HCT116 (cell line): ENCODE measurements around the gene CUEDC2. TPM values are rescaled to one million over a fixed set of nuclear protein-coding genes. Genes with fewer than 3 reads are reported as not detected.

ENCODE experiments used
- ATAC-seq: fragments of 200-7000 bp; cut with Tn5 transposase; 2 replicates; pipeline ENCODE4 v1.9.1; 2020; ENCODE audit warnings: mild to moderate bottlenecking, moderate library complexity
- BruUV-seq: library from RNA; stranded (reverse); fragments of 400-500 nt; replicated peaks from 2 replicates; lab custom pipeline; 2021; lab: Mats Ljungman, UMichigan
- CTCF ChIA-PET: fragments of 300-600 bp; sonication (Branson Sonifier 250); formaldehyde crosslinking; loops from one replicate; lab custom pipeline; 2021; ENCODE audit warnings: antibody characterized with exemption; lab: Charles Lee
- POLR2A ChIA-PET: fragments of 300-600, 350-600 bp; sonication (Branson Sonifier 250); formaldehyde crosslinking; loops from one replicate; lab custom pipeline; 2021; ENCODE audit warnings: antibody characterized with exemption; lab: Charles Lee
- RAD21 ChIA-PET, 2 experiments: fragments of 300-600 bp; sonication (Branson Sonifier 250); formaldehyde crosslinking; loops; one replicate each; lab custom pipeline; 2023; ENCODE audit warnings: low total read pairs in 2 of 2; ENCODE audit not compliant: uncharacterized antibody in 2 of 2, unreplicated experiment in 2 of 2, low non-redundant PET in 1 of 2; lab: Charles Lee
- DNase-seq: peaks from one replicate; pipeline ENCODE4 v3.0.0-alpha.2; 2010; ENCODE audit warnings: low read depth, low spot score
- H2AFZ ChIP-seq: fragments of 200-600 bp; shearing (Covaris generic), sonication (generic); 2 replicates; pipeline ENCODE4 v1.6.1; 2017; ENCODE audit warnings: low read depth, mixed run types, mixed read lengths, antibody characterized with exemption, low read length; ENCODE audit not compliant: poor library complexity, severe bottlenecking
- H3K27ac ChIP-seq: 2 replicates; pipeline ENCODE4 v1.5.1; 2012; ENCODE audit warnings: low read depth, low read length
- H3K27me3 ChIP-seq: fragments of 200-600 bp; sonication (generic); 2 replicates; pipeline ENCODE4 v1.6.1; 2016; ENCODE audit warnings: mixed run types, low read length, mixed read lengths; ENCODE audit not compliant: insufficient read depth
- H3K36me3 ChIP-seq, 2 experiments: fragments of 200-500 bp in 1 of 2; fragments of 200-600 bp in 1 of 2; sonication (Bioruptor generic) in 1 of 2; sonication (generic) in 1 of 2; 2 replicates each; pipeline versions ENCODE4 v1.5.1 to v1.6.1; 2014 to 2016; ENCODE audit warnings: low read length in 2 of 2, inconsistent platforms in 1 of 2, mixed read lengths in 1 of 2, mixed run types in 1 of 2; ENCODE audit not compliant: insufficient read depth in 2 of 2, control insufficient read depth in 1 of 2
- H3K4me1 ChIP-seq, 2 experiments: fragments of 200-600 bp in 1 of 2; sonication (generic) in 1 of 2; 2 replicates each; pipeline versions ENCODE4 v1.5.1 to v1.6.1; 2012 to 2017; ENCODE audit warnings: low read length in 2 of 2, inconsistent platforms in 1 of 2, mild to moderate bottlenecking in 1 of 2, mixed read lengths in 1 of 2, mixed run types in 1 of 2, moderate library complexity in 1 of 2; ENCODE audit not compliant: insufficient read depth in 2 of 2, control insufficient read depth in 1 of 2
- H3K4me2 ChIP-seq: fragments of 200-600 bp; sonication (generic); 2 replicates; pipeline ENCODE4 v1.6.1; 2017; ENCODE audit warnings: mixed run types, low read length, mixed read lengths
- H3K4me3 ChIP-seq, 2 experiments: fragments of 200-600 bp in 1 of 2; sonication (generic) in 1 of 2; replicated peaks in 1 of 2; 2 replicates each; pipeline ENCODE4 v1.5.1; 2011 to 2016; ENCODE audit warnings: low read length in 2 of 2, control low read depth in 1 of 2, low read depth in 1 of 2, mild to moderate bottlenecking in 1 of 2, mixed read lengths in 1 of 2, mixed run types in 1 of 2
- H3K79me2 ChIP-seq: fragments of 200-600 bp; sonication (generic); 2 replicates; pipeline ENCODE4 v1.6.1; 2017; ENCODE audit warnings: mild to moderate bottlenecking, mixed run types, low read length, moderate library complexity, mixed read lengths; ENCODE audit not compliant: insufficient read depth
- H3K9ac ChIP-seq: fragments of 200-600 bp; sonication (generic); 2 replicates; pipeline ENCODE4 v1.6.1; 2016; ENCODE audit warnings: low read length, mixed read lengths
- H3K9me2 ChIP-seq: fragments of 200-600 bp; sonication (generic), shearing (Covaris generic); 2 replicates; pipeline ENCODE4 v1.6.1; 2017; ENCODE audit warnings: mixed run types, mild to moderate bottlenecking, moderate library complexity; ENCODE audit not compliant: insufficient read depth
- H3K9me3 ChIP-seq, 2 experiments: fragments of 200-500 bp in 1 of 2; fragments of 200-600 bp in 1 of 2; sonication (Bioruptor generic) in 1 of 2; sonication (generic) in 1 of 2; 2 replicates each; pipeline ENCODE4 v1.6.1; 2014 to 2017; ENCODE audit warnings: low read length in 2 of 2, mixed read lengths in 2 of 2, inconsistent platforms in 1 of 2, low read depth in 1 of 2, mild to moderate bottlenecking in 1 of 2, mixed run types in 1 of 2, moderate library complexity in 1 of 2; ENCODE audit not compliant: control insufficient read depth in 1 of 2, insufficient read depth in 1 of 2
- H4K20me1 ChIP-seq: fragments of 200-600 bp; sonication (generic), shearing (Covaris generic); 2 replicates; pipeline ENCODE4 v1.6.1; 2017; ENCODE audit warnings: mixed run types, mild to moderate bottlenecking, moderate library complexity; ENCODE audit not compliant: insufficient read depth
- CBX3 ChIP-seq: IDR thresholded peaks from 2 replicates; pipeline ENCODE4 v1.6.1; 2012; ENCODE audit warnings: low read depth
- CEBPB ChIP-seq: IDR thresholded peaks from 2 replicates; pipeline ENCODE4 v1.6.1; 2012; ENCODE audit warnings: low read depth
- ELF1 ChIP-seq: IDR thresholded peaks from 2 replicates; pipeline ENCODE4 v1.6.1; 2012; ENCODE audit warnings: low read depth, borderline replicate concordance
- EZH2 ChIP-seq: fragments of 200-600 bp; sonication (generic); IDR thresholded peaks from 2 replicates; pipeline ENCODE4 v1.6.1; 2017; ENCODE audit warnings: antibody characterized with exemption, mixed run types
- EZH2phosphoT487 ChIP-seq: fragments of 200-600 bp; IDR thresholded peaks from 2 replicates; pipeline ENCODE4 v1.6.1; 2018; ENCODE audit warnings: antibody characterized with exemption, borderline replicate concordance
- FOSL1 ChIP-seq: IDR thresholded peaks from 2 replicates; pipeline ENCODE4 v1.6.1; 2012; ENCODE audit warnings: low read depth
- POLR2A ChIP-seq: IDR thresholded peaks from 2 replicates; pipeline ENCODE4 v1.7.0; 2011; ENCODE audit warnings: borderline replicate concordance; ENCODE audit not compliant: insufficient read depth, insufficient read length; ENCODE audit errors: extremely low read depth
- POLR2AphosphoS5 ChIP-seq: IDR thresholded peaks from 2 replicates; pipeline ENCODE4 v1.6.1; 2011; ENCODE audit warnings: mild to moderate bottlenecking, low read depth, low read length, moderate library complexity
- SIN3A ChIP-seq: IDR thresholded peaks from 2 replicates; pipeline ENCODE4 v1.6.1; 2012; ENCODE audit warnings: low read depth
- SP1 ChIP-seq: IDR thresholded peaks from 2 replicates; pipeline ENCODE4 v1.6.1; 2012; ENCODE audit warnings: low read depth
- SRF ChIP-seq: IDR thresholded peaks from 2 replicates; pipeline ENCODE4 v1.6.1; 2012; ENCODE audit warnings: low read depth
- TCF7L2 ChIP-seq: IDR thresholded peaks from 2 replicates; pipeline ENCODE4 v1.7.0; 2011; ENCODE audit warnings: borderline replicate concordance, inconsistent platforms; ENCODE audit not compliant: insufficient read depth, insufficient read length; ENCODE audit errors: extremely low read depth
- ZFX ChIP-seq: fragments of 450-650 bp; IDR thresholded peaks from 2 replicates; pipeline ENCODE4 v1.6.1; 2017
- ZNF274 ChIP-seq: fragments of 200-500 bp; sonication (Bioruptor generic); IDR thresholded peaks from 2 replicates; pipeline ENCODE4 v1.6.1; 2014; ENCODE audit warnings: mild to moderate bottlenecking, low read depth, low read length, inconsistent platforms
- intact Hi-C: fragments of 100-400 bp; cut with micrococcal nuclease; formaldehyde crosslinking; loops from 2 replicates; pipeline ENCODE4 v1.10.0; 2022
- total RNA-seq: library from RNA; stranded (reverse); gene quantifications from one replicate; pipeline ENCODE4 v1.2.1, GENCODE V29; 2021; ENCODE audit not compliant: unreplicated experiment
- TF ChIP-seq, protein P1 (sequence below): IDR thresholded peaks from 2 replicates; pipeline ENCODE4 v1.6.1; 2011; ENCODE audit warnings: mild to moderate bottlenecking, low read length, moderate library complexity; ENCODE audit not compliant: insufficient replicate concordance; ENCODE audit errors: extremely low read depth
- TF ChIP-seq, protein P2 (sequence below), 3 experiments: fragments of 200-600 bp in 1 of 3; sonication (generic) in 1 of 3; IDR thresholded peaks in 2 of 3; conservative IDR thresholded peaks in 1 of 3; 2 replicates each; pipeline ENCODE4 v1.5.1; 2012 to 2017; ENCODE audit warnings: low read depth in 2 of 3, low read length in 2 of 3, antibody characterized with exemption in 1 of 3, borderline replicate concordance in 1 of 3, control low read depth in 1 of 3, mild to moderate bottlenecking in 1 of 3, mixed read lengths in 1 of 3, mixed run types in 1 of 3, moderate library complexity in 1 of 3; ENCODE audit not compliant: insufficient read depth in 1 of 3

Gene CUEDC2
- total RNA-seq, 1 experiment from 2014 or later = 96.7 TPM

DNA sequence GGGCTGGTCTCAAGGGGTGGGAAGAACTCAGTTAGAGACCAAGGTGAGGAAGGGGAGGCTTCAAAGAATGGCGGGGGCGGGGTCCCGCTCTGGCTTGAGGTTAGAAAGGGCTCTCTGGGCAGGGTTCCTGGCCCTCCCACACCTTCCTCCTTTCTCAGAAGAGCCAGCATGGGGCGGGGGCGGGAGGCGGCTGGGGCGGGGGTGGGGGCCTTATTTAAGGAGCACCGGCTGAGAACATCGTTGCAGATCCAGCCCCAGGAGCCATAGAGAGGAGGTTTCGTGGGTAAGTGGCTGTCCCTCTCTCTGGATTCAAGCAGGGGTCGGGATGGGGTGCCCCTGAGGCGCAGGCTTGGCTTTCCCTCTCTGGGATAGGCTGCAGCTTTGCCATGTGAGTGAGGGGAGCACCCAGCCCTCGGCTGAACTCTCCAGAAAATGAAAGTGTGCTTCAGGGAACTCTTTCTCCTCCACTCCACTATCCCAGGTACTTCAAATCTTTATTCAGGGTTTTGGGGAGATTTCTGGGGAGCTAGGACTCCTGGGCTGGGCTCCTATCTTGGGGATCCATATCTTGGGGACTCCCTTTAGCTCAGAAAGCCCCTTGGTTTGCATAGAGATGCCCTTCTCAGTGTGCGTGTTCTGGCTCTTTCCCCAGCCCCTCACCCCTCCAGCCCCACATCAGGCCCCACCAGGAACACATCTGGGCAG lies 3.3 kb upstream of the CUEDC2 start:
- POLR2A ChIA-PET = interaction anchor here (6.6 kb wide), 1 partner anchor 15 kb away, joined by 36 read pairs; the partner anchor contains the start of gene C10orf95
- Histone ChIP-seq H3K9ac (no peak overlapping the region), H3K27me3 (peaks cover 7% of the 10 kb centered on the region; the same call in 1 of the 2 replicates), H2AFZ (no peak overlapping the region), H3K9me3 (no peaks in the 10 kb centered on the region), H3K4me1 (peaks cover 0 to 24% of the 10 kb centered on the region in 2 experiments; a peak in 2 of 4 replicates), H3K9me2 (no peaks in the 10 kb centered on the region), H3K27ac (no peak overlapping the region), H3K4me3 (no peak overlapping the region), H3K4me2 (no peak overlapping the region), H3K79me2 (peaks cover 15% of the 10 kb centered on the region), H3K36me3 (no peaks in the 10 kb centered on the region), H4K20me1 (no peaks in the 10 kb centered on the region)
- ATAC-seq (no peak), DNase-seq (no peak)
- no TSS peak for BruUV-seq
- TF ChIP-seq POLR2A (no peak), TCF7L2 (no peak), CBX3 (no peak), SRF (no peak), ZFX (no peak), SP1 (no peak), ZNF274 (no peak), CEBPB (no peak), ELF1 (no peak)
- CTCF ChIA-PET = interaction anchor here (1.1 kb wide), 2 partner anchors 13 to 148 kb away, joined by 3 read pairs; no protein-coding TSS in a partner anchor
- RAD21 ChIA-PET = no interaction called here
- intact Hi-C loops = no loop called here

DNA sequence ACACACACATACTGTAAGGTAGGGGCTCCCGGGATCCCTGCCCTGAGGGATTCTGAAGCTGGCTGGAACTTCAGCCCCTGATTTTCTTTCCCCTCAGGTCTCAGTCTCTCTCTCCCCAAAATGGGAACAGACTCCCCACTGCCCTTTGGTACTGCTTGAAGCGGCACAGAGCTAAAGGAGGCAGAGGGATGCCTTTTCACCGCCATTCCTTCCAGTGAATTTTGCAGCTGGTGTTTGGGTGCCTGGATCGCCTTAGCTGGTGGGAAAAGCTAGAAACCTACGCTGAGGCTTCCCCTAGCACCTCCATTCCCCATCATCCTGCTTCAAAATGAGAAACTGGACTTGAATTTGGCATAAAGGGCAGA lies 2.7 kb upstream of the CUEDC2 start:
- ATAC-seq (no peak), DNase-seq (no peak)
- POLR2A ChIA-PET = interaction anchor here (0.9 to 6.6 kb wide), 2 partner anchors 12 to 16 kb away, joined by 3 to 36 read pairs; partner anchors contain the start of gene C10orf95
- Histone ChIP-seq H3K4me3 (no peak overlapping the region), H3K9me2 (no peaks in the 10 kb centered on the region), H3K4me2 (no peak overlapping the region), H3K36me3 (no peaks in the 10 kb centered on the region), H3K9ac (no peak overlapping the region), H3K4me1 (peaks cover 0 to 26% of the 10 kb centered on the region in 2 experiments; a peak in 2 of 4 replicates), H4K20me1 (no peaks in the 10 kb centered on the region), H2AFZ (no peak overlapping the region), H3K79me2 (peaks cover 19% of the 10 kb centered on the region), H3K9me3 (no peaks in the 10 kb centered on the region), H3K27ac (no peak overlapping the region), H3K27me3 (peaks cover 7% of the 10 kb centered on the region; the same call in 1 of the 2 replicates)
- no TSS peak for BruUV-seq
- intact Hi-C loops = no loop called here
- RAD21 ChIA-PET = no interaction called here
- CTCF ChIA-PET = interaction anchor here (1.1 kb wide), 1 partner anchor 13 kb away, joined by 3 read pairs; no protein-coding TSS in a partner anchor
- TF ChIP-seq POLR2A (no peak), SIN3A (no peak), CEBPB (no peak), ZNF274 (no peak), ZFX (no peak), POLR2AphosphoS5 (no peak), FOSL1 (no peak), EZH2 (no peak), EZH2phosphoT487 (no peak), SP1 (no peak), ELF1 (no peak)
- TF ChIP-seq, protein P1, sequence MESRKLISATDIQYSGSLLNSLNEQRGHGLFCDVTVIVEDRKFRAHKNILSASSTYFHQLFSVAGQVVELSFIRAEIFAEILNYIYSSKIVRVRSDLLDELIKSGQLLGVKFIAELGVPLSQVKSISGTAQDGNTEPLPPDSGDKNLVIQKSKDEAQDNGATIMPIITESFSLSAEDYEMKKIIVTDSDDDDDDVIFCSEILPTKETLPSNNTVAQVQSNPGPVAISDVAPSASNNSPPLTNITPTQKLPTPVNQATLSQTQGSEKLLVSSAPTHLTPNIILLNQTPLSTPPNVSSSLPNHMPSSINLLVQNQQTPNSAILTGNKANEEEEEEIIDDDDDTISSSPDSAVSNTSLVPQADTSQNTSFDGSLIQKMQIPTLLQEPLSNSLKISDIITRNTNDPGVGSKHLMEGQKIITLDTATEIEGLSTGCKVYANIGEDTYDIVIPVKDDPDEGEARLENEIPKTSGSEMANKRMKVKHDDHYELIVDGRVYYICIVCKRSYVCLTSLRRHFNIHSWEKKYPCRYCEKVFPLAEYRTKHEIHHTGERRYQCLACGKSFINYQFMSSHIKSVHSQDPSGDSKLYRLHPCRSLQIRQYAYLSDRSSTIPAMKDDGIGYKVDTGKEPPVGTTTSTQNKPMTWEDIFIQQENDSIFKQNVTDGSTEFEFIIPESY = no peak
- TF ChIP-seq, protein P2, sequence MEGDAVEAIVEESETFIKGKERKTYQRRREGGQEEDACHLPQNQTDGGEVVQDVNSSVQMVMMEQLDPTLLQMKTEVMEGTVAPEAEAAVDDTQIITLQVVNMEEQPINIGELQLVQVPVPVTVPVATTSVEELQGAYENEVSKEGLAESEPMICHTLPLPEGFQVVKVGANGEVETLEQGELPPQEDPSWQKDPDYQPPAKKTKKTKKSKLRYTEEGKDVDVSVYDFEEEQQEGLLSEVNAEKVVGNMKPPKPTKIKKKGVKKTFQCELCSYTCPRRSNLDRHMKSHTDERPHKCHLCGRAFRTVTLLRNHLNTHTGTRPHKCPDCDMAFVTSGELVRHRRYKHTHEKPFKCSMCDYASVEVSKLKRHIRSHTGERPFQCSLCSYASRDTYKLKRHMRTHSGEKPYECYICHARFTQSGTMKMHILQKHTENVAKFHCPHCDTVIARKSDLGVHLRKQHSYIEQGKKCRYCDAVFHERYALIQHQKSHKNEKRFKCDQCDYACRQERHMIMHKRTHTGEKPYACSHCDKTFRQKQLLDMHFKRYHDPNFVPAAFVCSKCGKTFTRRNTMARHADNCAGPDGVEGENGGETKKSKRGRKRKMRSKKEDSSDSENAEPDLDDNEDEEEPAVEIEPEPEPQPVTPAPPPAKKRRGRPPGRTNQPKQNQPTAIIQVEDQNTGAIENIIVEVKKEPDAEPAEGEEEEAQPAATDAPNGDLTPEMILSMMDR (IDR thresholded peaks at IDR 0.05 in 2 of 3, conservative IDR thresholded peaks at IDR 0.05 in 1 of 3; ENCODE audit: borderline replicate concordance in 1 of 3, insufficient read depth in 1 of 3, low read depth in 2 of 3, low read length in 2 of 3) = no peak
